Amniotic stem cell (primary cell): Measurements from ENCODE around the gene DCLK2.

Experiments used
- DNase-seq: peaks from one replicate; lab custom pipeline; 2025; lab: John Stamatoyannopoulos, UW

Gene DCLK2

DNA sequence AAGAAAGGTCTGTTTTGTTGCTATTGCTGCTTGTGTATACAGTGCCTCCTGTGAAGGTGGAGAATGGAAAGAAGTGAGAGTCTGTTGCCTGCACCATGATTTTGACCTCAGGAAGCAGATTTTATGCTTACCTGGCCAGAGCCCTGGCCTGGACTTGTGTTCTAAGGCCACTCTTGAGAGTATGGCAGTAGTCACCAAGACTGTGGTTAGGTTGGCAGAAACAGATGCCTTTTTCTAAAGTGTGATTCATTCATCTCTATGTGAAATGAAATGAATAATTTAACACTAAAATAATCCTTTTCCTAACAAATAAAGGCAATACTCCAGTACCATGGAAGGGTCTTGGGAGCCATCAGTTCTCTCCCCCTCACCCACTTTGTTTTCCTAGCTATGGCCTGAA lies 161.8 kb downstream of the DCLK2 start:
- no peak for DNase-seq

DNA sequence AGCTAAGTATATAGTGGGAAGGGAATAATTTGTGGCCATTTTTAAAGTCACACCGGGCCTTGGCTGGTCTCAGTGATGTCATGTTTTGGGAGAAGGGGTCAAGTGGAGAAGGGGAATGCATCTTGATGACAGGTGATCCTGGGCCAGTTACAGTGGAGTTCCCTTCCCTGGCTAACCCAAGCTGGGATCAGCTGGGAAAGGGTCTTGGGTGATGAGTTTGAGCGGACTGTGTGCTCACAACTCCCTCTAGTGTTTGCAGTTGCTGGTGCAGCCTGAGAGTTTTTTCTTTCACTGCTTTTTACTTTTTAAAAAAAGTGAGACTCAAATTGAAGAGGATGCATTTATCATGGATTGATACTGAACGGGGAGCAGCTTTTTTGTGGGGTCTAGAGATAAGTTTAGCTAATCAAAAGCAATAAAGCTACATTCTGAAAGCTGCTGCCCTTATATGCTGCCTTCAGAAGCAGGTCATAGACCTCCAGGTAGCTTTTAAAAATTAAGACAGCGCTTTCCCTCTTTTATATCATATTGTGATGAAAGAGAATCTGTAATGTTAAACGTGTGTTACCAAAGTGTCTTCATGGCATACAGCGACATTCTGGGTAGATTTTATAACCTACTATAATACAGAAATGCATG lies 164.7 kb downstream of the DCLK2 start:
- DNase-seq, result no peak

DNA sequence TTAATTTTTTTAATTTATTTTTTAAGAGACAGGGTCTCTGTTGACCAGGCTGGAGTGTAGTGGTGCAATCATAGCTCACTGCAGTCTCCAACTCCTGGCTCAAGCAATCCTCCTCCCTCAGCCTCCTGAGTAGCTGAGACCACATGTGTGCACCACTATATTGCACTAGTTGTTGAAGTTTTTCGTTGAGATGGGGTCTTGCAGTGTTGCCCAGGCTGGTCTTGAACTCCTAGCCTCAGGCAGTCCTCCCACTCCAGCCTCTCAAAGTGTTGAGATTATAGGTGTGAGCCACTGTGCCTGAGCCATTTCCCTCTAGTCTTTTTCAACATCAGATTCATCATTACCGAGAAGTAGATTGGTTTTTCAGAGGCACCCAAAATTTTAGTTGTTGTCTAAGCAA lies 165.7 kb downstream of the DCLK2 start:
- DNase-seq, result no peak

DNA sequence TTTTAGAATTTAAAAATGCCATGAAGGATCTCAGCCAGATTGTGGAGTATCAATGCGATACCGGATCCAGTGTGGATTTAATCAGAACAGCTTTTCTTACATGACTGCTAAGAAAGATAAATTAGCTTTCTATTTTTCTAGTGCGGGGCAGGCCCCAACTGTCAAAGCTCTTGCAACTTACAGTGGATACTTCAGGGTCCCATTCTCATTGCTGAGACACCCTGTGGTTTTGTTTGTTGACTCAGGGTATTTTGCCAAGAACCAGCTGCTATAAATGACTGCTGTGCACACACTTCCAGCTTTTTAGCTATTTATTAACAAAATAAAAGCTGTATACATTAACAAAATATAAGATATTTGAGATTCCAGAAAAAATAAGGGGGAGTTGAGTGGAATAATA lies 166.4 kb downstream of the DCLK2 start:
- DNase-seq, result no peak

DNA sequence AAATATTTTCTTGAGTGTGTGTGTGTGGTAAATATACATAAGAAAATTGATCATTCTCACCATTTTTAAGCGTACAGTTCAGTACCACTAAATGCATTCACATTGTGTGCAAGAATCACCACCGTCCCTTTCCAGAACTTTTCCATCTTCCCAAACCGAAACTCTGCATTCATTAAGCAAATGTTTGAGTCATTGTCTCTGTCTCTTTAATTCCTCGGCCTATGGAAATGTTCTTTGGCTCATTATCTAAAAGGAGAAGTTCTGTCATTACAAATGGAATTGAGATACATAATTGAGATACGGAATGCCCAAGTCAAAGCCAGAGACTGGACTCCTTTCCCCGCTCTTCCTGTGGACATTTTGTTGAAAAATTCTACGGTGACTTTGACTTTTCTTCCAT lies 168.9 kb downstream of the DCLK2 start:
- no peak for DNase-seq

DNA sequence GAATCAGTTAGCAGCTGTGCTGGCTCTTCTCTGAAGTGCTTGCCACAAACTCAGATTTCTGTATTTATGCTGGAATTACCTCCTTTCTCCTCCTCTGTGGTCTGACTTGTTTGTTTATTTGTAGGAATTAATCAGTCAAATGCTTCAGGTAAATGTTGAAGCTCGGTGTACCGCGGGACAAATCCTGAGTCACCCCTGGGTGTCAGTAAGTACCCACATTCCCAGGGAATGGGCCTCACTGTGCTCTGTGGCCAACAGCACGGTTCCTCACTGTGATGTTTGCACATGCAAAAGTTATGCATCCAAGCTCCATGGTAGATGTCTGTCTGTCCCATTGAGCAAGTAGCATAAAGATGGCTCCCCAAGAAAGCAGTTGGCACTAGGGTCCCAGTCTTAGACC lies 169.9 kb downstream of the DCLK2 start:
- no peak for DNase-seq

DNA sequence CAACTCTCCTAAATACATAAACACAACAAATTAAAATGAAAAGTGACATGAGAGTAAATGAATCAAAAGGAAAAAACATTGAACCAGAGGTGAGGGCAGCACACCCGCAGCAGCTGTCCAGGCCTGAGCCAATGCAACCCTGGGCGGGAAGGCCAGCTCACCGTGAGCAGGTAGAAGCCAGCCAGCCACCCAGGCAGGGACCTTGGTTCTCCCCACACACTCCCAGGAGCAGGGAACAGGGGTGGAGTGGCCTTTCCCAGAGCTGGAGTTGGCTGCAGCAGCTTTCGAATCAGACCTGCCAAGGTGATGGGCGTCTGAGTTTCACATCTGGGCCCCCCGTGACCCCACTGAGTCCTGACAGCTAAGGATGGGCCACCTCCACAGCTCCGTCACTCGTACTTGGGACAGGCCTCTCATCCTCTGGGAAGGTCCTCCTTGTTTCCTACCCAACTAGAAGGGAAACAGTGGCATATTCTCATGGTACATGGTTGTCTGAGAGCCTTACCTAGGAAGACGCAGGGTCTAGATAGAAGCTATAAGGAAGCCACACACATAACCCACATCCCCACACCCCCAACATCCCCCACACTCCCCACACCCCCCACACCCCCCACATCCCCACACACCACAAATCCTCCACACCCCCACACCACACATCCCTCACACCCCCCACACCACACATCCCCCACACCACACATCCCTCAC lies 172.2 kb downstream of the DCLK2 start:
- no peak for DNase-seq

DNA sequence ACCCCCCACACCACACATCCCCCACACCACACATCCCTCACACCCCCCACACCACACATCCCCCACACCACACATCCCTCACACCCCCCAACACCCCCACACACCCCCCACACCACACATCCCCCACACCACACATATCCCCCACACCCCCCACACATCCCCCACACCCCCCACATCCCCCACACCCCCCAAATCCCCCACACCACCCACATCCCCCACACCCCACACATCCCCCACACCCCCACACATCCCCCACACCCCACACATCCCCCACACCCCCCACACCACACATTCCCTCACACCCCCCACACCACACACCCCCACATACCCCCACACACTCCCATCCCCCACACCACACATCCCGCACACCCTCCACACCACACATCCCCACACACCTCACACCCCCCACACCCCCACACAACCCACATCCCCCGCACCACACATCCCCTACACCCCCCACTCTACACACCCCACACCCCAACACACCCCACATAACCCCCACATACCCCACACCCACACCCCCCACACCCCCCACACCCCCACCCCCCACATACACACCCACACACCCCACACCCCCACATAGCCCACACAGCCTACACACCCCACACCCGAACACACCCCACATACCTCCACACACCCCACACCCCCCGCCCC lies 172.9 kb downstream of the DCLK2 start:
- DNase-seq, result no peak

DNA sequence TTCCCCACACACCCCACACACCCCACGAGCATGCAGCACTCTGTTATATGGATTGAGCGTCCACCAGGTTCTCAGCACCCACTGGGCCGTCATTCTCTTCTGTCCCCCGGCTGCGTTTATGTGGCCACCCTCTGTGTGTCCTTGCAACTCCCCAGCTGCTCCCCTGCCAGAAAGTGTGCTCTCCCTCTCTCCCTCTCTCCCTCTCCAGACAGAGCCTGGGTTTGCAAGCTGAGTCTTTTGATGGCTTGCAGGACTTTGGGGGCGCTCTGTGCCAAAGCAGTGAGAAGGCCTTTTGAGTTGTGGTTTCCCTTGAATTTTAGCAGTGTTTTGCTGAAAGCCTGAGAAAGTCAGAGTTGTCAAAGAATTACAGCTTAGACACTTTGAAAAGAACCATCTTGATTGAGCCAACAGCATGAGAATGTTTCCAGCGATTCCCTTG lies 173.5 kb downstream of the DCLK2 start:
- no peak for DNase-seq

DNA sequence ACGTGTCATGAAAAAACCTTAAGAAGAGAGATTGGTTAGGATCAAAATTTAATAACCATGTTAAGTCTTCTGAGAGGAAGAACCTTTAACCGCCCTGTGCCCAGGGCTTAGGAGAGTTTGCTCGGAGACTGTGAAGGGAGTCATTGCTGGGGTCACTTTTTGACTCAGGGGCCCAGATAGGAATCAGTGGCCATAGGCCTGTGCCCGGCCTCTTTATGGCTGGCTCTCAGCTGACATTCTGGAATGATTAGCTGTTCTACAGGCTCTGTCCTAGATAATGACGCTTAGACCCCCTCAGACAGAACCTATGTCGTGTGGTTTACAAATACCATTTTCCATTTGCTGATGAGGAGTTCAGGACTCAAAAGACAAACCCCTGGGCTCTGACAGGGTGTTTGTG lies 174.1 kb downstream of the DCLK2 start:
- no peak for DNase-seq

DNA sequence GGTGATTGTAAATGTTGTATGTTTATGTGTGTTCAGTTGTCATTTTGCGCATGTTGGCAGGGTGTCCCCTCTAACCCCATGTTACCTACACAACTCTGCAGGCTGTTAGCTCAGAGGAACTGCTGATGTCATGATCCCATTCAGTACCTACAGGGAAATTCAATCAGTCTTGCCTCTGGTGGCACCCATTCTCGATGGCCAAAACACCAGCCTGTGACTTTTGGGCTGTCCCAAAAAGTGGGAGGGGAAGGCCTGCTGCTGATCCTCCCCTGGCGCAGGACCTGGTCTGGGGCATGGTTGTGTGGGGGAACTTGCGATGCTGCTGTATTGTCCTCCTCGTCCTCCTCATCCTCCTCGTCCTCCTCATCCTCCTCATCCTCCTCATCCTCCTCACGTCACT lies 174.5 kb downstream of the DCLK2 start:
- DNase-seq, result no peak

DNA sequence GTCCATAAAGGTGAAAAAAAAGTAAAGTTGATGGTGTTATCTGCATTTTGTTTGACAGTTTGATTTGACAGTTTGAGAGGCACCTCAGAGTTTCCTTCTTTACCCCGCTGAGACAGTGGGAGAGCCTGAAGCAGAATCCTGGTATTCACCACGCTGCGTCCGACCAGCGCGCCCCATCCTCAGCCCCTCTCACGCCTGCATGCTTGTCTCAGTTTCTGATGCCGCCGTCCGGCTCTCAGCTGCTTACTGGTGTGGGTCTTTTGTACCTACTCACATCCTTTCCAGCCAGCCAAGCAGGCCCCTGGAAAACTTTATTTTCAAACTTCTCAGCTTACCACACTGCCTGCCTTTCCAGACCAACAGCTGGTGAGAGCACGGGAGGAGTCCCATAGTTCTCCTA lies 175.2 kb downstream of the DCLK2 start:
- DNase-seq, result no peak

DNA sequence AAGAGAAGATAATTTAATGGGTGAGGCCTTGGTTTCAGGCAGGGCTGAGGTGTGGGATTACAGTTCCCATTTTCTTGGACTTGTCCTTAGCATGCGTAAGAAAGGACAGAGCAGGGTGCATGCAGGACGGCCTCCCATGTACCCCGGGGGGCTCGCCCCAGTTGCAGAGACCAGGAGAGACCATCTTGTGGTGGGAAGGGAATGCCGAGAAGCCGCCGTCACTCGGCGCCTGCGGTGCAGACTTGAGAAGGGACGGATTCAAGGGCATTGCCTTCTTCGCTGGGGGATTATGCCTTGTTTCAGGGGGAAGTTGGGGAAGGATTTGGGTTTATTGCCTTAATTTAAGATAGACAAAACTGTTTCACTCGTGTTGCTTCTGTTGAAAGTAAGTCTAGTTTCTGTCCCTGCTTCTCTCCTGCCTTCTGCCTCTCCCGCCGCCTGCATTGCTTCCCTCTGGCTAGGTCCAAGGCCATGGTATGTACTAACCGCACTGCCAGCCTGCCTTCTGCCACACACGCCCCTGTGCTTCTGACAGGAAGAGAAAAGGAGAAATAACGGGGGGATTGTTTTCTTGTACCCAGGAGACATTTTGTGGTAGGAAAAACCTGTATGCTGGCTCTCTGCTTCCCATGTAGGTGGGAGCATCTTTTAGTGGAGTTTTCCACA lies 175.9 kb downstream of the DCLK2 start:
- no peak for DNase-seq

DNA sequence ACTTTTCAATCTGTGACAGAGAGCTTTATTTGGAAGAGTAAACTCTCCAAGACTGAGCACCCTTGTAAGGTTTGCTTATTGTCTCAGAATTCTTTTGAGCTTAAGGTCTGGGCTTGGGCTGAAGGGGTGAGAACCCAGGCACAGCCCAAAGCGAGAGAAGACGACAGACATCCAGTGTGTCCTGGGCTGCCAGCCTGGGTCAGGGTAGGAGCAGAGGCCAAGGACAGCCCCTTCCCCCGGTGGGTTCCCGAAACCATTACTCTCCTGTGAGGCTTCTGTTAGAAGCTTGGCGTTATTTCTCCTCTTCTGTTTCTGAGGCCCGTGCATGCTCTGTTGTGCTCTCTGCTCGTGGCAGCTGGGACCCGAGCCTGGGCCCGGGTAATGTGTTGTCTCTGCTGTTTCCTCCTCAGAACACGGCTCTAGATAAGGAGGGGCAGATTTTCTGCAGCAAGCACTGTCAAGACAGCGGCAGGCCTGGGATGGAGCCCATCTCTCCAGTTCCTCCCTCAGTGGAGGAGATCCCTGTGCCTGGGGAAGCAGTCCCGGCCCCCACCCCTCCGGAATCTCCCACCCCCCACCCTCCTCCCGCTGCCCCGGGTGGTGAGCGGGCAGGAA lies 177.5 kb downstream of the DCLK2 start:
- no peak for DNase-seq

DNA sequence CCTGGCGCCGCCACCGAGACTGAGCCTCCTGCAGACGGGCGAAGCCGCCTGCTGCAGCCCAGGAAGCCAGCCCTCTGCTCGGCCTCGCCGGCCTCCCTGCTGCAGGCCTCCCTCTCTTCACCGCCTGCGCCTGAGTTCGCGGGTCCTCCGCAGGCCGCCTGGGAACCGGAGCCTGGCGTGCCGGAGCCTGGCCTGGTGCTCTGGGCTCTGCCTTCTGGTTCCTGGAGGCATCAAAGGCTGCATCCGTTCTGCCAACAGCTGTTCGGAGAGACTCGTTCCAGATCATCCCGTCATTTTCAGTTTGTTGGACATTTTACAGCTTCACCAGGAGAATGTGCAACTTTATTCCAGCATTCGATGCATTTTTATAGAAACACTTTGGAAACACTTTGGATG lies 178.0 kb downstream of the DCLK2 start:
- no peak for DNase-seq

DNA sequence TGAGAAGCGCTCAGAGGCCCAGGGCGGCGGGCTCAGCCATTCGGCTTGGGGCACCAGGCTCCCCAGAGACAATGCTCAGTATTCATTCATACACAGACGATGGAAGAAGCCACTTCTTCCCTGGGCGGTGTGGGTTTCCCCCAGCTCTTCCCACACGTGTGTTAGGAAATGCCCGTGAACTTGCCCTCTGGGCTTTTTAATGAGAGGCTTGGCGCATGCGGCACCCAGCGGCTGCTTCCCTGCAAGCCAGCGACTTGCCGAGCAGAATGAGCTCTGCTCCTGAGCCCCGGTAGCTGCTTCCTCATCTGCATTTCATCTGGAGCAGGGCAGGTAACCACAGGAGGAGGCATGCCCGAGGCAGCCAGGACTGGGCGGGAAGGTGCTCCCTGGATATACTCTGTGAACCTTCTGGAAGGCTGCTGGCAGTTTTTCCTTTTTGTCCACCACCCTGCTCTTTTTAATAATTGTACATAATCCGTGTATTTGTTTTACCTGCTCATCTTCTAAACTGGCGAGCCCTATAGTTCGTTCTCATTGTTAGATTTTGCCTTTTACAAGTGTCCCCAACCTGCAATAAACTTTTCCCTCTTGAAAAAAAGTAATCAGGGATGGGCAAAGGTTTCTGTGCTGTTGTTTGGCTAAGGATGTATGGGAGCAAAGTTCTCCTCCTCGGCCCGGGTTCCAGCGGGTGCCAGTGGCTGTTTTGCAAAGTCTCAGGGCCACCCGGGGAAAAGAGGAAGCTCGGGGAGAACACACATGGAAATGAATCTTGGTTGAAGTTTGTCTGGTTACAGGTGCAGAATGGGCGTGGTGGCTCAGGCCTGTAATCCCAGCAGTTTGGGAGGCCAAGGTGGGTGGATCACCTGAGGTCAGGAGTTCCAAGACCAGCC lies 178.8 kb downstream of the DCLK2 start:
- DNase-seq, result no peak

DNA sequence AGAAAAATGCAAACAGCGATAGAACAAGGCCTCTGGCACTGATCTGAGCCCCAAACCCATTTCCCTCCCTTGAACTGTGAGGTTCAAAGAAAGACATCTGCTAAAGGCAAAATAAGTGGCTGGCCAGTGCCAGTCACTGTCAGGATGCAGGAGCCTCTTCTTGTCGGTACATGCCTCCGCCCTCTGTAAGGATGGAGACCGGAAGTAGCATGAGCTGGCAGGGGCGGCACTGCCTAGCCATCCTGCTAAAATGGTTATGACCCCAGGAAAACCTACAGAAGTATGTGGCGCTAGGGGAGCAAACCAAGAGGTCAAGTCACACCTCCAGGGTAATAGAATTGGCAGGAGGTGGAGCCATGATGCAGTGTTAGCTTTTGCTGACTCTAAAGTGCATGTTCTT lies 180.3 kb downstream of the DCLK2 start:
- no peak for DNase-seq

DNA sequence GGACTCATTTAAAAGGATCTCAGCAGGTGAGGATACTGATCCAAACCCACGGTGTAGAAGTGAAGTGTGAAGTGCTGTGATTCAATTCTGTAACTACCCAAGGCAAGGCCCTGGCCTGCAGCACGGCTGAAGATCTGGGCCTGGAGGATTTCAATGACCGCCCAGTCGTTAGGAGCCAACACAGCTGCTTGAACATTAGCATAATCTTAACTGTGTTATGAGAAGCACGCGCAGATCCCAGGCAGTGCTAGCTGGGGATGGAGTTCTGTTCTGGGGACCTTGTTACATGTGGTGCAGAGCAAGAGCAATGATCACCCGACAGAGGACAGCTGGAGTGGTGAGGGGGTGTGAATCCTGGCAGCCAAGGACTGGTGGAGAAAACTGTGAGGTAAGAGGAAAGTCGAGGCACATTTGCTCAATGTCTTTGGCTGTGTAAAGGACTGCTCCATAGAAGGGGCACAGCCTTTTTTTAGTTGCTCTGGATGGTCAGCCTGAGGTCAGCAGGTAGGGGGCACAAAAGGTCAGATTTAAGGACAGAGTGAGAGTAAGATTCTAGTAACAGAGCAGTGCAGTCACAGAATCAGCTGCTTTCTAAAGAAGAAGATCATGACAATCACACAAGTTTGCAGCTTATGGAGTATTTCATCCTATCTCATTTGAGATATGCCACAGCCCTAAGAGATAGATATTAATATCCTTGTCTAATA lies 181.8 kb downstream of the DCLK2 start:
- no peak for DNase-seq

DNA sequence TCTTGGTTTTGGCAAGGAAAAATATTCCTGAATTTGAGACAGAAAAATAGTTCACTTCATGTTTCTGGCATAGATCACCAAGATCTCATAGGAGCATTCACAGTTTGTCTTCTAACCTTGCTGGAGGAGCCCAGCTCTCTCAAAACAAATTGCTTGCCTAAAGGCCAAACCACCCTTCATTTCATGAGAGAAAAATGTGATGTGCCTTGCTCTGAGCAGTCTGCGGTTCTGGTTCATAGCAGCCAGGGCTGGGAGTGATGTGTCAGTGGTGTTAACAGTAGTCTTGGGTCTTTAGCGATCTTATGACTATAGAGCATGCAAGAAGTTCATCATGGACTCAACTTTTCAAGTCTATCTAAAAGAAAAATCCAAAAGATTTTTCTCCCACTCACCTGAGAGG lies 183.3 kb downstream of the DCLK2 start:
- no peak for DNase-seq

DNA sequence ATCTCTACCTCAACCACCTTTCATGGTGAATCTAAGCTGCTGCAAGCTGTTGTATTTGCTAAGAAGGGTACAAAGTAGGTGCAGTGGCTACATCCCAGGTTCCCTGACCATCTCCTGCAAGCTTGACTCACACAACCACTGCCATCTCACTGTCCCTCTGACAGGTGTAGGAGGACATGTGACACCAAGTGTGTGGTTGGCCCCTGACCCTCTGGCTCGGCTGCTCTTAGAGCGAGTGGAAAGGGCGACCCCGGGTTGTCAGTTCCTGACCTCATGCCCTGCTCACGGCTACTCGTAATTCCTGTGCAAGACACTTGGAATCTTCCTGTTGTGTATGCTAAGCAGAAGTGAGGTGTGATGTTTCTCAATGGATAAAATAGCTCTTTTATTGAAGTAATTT lies 184.4 kb downstream of the DCLK2 start:
- DNase-seq, result no peak

DNA sequence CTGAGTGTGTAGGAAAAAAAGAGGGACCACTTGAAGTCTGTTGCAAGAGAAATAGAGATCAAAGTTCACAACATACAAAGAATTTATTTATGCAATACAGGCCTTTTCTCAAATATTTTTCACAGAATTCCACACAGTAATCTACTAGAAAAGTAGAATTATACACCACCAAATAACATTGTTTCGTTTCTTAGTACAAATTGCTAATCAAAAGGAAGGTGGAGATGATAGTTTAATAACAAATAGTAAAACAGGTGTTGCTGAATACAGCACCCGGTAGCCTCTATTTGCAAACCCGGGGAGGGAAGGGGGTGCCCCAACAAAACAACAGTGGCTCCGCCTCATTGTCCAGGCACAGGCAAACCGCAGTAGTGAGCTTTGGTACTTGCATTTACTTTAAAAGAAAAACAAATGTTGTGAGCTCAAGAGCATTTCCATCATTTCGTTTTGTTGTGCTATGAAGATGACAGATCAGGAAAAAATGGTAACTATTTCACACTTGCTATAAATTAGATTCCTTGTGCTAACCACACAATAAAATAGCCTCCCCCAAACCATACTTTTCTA lies 186.4 kb downstream of the DCLK2 start:
- no peak for DNase-seq
